SK-N-SH treated with all-trans-retinoic acid at 6 μM for 48 hours (cell line): Measurements from ENCODE around the gene CMIP.

Experiments used
- ATAC-seq: fragments of 200-7000 bp; cut with Tn5 transposase; 3 replicates; pipeline ENCODE4 v1.9.1; 2020; ENCODE audit warnings: mild to moderate bottlenecking, moderate library complexity
- ARNTL ChIP-seq: fragments of 450-650 bp; formaldehyde crosslinking; IDR thresholded peaks from 2 replicates; pipeline ENCODE4 v1.5.0; 2020; ENCODE audit warnings: low read depth, mild to moderate bottlenecking, moderate library complexity, borderline replicate concordance
- ESRRG ChIP-seq: fragments of 250-450 bp; sonication (Bioruptor Pico); IDR thresholded peaks from 2 replicates; pipeline ENCODE4 v1.6.1; 2021; ENCODE audit warnings: mild to moderate bottlenecking
- GLIS3 ChIP-seq: fragments of 250-450 bp; sonication (Bioruptor Pico); IDR thresholded peaks from 2 replicates; pipeline ENCODE4 v1.5.0; 2020; ENCODE audit warnings: mild to moderate bottlenecking, moderate library complexity
- ISL1 ChIP-seq: fragments of 250-450 bp; sonication (Bioruptor Pico); IDR thresholded peaks from 2 replicates; pipeline ENCODE4 v2.1.2; 2022; ENCODE audit warnings: mild to moderate bottlenecking, moderate library complexity
- OSR1 ChIP-seq: fragments of 250-450 bp; sonication (Bioruptor Pico); IDR thresholded peaks from 2 replicates; pipeline ENCODE4 v1.8.0; 2022; ENCODE audit warnings: moderate library complexity, mild to moderate bottlenecking, inconsistent platforms
- PPARA ChIP-seq: fragments of 250-450 bp; sonication (Bioruptor Pico); IDR thresholded peaks from 2 replicates; pipeline ENCODE4 v1.5.0; 2020; ENCODE audit warnings: mild to moderate bottlenecking, borderline replicate concordance
- RARB ChIP-seq: fragments of 250-450 bp; sonication (Bioruptor Pico); IDR thresholded peaks from 2 replicates; pipeline ENCODE4 v1.8.0; 2021; ENCODE audit warnings: mild to moderate bottlenecking, moderate library complexity
- SNAI2 ChIP-seq: fragments of 250-450 bp; sonication (Bioruptor Pico); IDR thresholded peaks from 2 replicates; pipeline ENCODE4 v1.5.0; 2020; ENCODE audit warnings: mild to moderate bottlenecking, moderate library complexity
- TCF4 ChIP-seq: fragments of 250-450 bp; sonication (Bioruptor Pico); IDR thresholded peaks from 2 replicates; pipeline ENCODE4 v1.8.0; 2021; ENCODE audit warnings: mild to moderate bottlenecking, moderate library complexity, borderline replicate concordance
- TSHZ2 ChIP-seq: fragments of 250-450 bp; sonication (Bioruptor Pico); IDR thresholded peaks from 2 replicates; pipeline ENCODE4 v1.5.0; 2020; ENCODE audit warnings: mild to moderate bottlenecking, moderate library complexity
- ZC3H10 ChIP-seq: fragments of 250-450 bp; sonication (Bioruptor Pico); IDR thresholded peaks from 2 replicates; pipeline ENCODE4 v1.5.1; 2021; ENCODE audit warnings: mild to moderate bottlenecking, moderate library complexity
- ZFP3 ChIP-seq: fragments of 250-450 bp; sonication (Bioruptor Pico); IDR thresholded peaks from 2 replicates; pipeline ENCODE4 v1.5.0; 2020; ENCODE audit warnings: mild to moderate bottlenecking, moderate library complexity
- ZFP30 ChIP-seq: fragments of 450-650 bp; formaldehyde crosslinking; IDR thresholded peaks from 2 replicates; pipeline ENCODE4 v1.5.0; 2022; ENCODE audit warnings: mild to moderate bottlenecking, moderate library complexity
- ZNF565 ChIP-seq: fragments of 450-650 bp; formaldehyde crosslinking; conservative IDR thresholded peaks from 2 replicates; pipeline ENCODE4 v1.5.0; 2020; ENCODE audit warnings: low read depth, mild to moderate bottlenecking, moderate library complexity
- ZNF70 ChIP-seq: fragments of 450-650 bp; formaldehyde crosslinking; IDR thresholded peaks from 2 replicates; pipeline ENCODE4 v1.5.0; 2020; ENCODE audit warnings: mild to moderate bottlenecking, moderate library complexity
- ZNF8 ChIP-seq: fragments of 450-650 bp; formaldehyde crosslinking; IDR thresholded peaks from 2 replicates; pipeline ENCODE4 v1.5.0; 2020; ENCODE audit warnings: mild to moderate bottlenecking, moderate library complexity
- TF ChIP-seq, protein P1 (sequence below): fragments of 250-450 bp; sonication (Bioruptor Pico); IDR thresholded peaks from 2 replicates; pipeline ENCODE4 v1.8.0; 2020; ENCODE audit warnings: mild to moderate bottlenecking, moderate library complexity, borderline replicate concordance
- TF ChIP-seq, protein P2 (sequence below): fragments of 250-450 bp; sonication (Bioruptor Pico); IDR thresholded peaks from 2 replicates; pipeline ENCODE4 v1.8.0; 2021; ENCODE audit warnings: low read depth, mild to moderate bottlenecking, moderate library complexity, borderline replicate concordance
- TF ChIP-seq, protein P3 (sequence below): fragments of 250-450 bp; sonication (Bioruptor Pico); IDR thresholded peaks from 2 replicates; pipeline ENCODE4 v1.5.1; 2020; ENCODE audit warnings: low read depth, mild to moderate bottlenecking, moderate library complexity

Gene CMIP

GRCh38 chr16:81528256-81528655, 83.6 kb downstream of the CMIP start:
- TF ChIP-seq RARB (CRISPR knock-in tag) (no peak), ZNF8 (CRISPR knock-in tag) (no peak), SNAI2 (CRISPR knock-in tag) (no peak), ZFP30 (CRISPR knock-in tag) (no peak)
- TF ChIP-seq, protein P1, sequence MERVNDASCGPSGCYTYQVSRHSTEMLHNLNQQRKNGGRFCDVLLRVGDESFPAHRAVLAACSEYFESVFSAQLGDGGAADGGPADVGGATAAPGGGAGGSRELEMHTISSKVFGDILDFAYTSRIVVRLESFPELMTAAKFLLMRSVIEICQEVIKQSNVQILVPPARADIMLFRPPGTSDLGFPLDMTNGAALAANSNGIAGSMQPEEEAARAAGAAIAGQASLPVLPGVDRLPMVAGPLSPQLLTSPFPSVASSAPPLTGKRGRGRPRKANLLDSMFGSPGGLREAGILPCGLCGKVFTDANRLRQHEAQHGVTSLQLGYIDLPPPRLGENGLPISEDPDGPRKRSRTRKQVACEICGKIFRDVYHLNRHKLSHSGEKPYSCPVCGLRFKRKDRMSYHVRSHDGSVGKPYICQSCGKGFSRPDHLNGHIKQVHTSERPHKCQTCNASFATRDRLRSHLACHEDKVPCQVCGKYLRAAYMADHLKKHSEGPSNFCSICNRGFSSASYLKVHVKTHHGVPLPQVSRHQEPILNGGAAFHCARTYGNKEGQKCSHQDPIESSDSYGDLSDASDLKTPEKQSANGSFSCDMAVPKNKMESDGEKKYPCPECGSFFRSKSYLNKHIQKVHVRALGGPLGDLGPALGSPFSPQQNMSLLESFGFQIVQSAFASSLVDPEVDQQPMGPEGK (CRISPR knock-in tag), result no peak
- no peak for ATAC-seq

DNA sequence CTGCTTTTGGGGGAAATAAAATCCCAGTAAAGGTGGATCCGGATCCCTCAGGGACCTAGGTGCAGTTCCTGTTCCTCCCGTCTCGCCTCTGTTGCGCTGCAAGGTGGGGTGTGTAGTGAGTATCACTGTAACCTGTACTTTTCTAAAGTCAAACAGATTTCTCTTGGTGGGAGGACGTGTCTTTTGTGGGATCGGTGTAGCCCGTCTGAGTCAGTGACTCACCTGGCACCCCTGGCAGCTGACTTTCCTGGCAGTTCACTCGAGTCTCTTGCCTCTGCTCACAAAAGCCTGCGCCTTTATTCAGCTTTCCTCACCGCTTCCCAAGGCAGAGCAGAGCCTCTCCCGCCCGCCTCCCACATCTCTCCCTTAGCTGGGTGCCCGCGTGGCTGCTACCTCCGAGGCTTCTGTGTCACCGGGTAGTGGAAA, 85.7 kb downstream of the CMIP start:
- TF ChIP-seq PPARA (CRISPR knock-in tag) (no peak), ISL1 (CRISPR knock-in tag) (no peak), ZFP3 (CRISPR knock-in tag) (no peak), TSHZ2 (no peak), TCF4 (no peak), ARNTL (CRISPR knock-in tag) (no peak), ZC3H10 (CRISPR knock-in tag) (no peak), ZFP30 (CRISPR knock-in tag) (no peak), ZNF8 (CRISPR knock-in tag) (no peak), ESRRG (CRISPR knock-in tag) (no peak), GLIS3 (no peak), ZNF70 (no peak), ZNF565 (CRISPR knock-in tag) (no peak), OSR1 (no peak)
- TF ChIP-seq, protein P2, sequence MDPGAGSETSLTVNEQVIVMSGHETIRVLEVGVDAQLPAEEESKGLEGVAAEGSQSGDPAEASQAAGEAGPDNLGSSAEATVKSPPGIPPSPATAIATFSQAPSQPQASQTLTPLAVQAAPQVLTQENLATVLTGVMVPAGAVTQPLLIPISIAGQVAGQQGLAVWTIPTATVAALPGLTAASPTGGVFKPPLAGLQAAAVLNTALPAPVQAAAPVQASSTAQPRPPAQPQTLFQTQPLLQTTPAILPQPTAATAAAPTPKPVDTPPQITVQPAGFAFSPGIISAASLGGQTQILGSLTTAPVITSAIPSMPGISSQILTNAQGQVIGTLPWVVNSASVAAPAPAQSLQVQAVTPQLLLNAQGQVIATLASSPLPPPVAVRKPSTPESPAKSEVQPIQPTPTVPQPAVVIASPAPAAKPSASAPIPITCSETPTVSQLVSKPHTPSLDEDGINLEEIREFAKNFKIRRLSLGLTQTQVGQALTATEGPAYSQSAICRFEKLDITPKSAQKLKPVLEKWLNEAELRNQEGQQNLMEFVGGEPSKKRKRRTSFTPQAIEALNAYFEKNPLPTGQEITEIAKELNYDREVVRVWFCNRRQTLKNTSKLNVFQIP, result no peak
- TF ChIP-seq, protein P1 (CRISPR knock-in tag), result no peak
- TF ChIP-seq, all 23 proteins: peak for 0
- ATAC-seq, result no peak

DNA sequence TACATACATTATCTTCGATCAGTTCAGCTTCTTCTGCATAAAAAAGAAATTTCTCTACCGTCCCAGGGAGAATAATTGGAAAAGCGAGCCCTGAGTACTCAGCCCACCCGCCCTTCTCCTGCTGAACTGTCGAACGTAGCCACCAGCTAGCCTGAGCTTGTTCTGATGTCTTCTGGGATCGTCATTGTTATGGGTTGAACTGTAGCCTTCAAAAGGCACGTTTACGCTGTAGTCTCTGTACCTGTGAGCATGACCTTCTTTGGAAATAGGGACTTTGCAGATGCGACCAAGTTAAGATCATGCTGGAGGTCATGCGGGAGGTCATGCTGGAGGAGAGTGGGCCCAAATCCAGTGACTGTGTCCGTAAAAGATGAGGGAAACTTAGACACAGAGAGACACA, 86.2 kb downstream of the CMIP start:
- TF ChIP-seq, protein P3, sequence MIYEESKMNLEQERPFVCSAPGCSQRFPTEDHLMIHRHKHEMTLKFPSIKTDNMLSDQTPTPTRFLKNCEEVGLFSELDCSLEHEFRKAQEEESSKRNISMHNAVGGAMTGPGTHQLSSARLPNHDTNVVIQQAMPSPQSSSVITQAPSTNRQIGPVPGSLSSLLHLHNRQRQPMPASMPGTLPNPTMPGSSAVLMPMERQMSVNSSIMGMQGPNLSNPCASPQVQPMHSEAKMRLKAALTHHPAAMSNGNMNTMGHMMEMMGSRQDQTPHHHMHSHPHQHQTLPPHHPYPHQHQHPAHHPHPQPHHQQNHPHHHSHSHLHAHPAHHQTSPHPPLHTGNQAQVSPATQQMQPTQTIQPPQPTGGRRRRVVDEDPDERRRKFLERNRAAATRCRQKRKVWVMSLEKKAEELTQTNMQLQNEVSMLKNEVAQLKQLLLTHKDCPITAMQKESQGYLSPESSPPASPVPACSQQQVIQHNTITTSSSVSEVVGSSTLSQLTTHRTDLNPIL (CRISPR knock-in tag), result no peak
- no peak for TF ChIP-seq ISL1 (CRISPR knock-in tag)
- no peak for TF ChIP-seq OSR1
- no peak for TF ChIP-seq ESRRG (CRISPR knock-in tag)
- TF ChIP-seq ZNF565 (CRISPR knock-in tag), result no peak
- TF ChIP-seq ZFP30 (CRISPR knock-in tag), result no peak
- TF ChIP-seq ZFP3 (CRISPR knock-in tag), result no peak
- TF ChIP-seq, protein P1 (CRISPR knock-in tag), result no peak
- no peak for TF ChIP-seq GLIS3
- ATAC-seq, result no peak
